IPS DF 4.7 (cell line): ENCODE measurements around the gene MVP.
"Not testable (repeated sequence)": the region's sequence is repeated elsewhere in the genome, so short reads cannot be mapped to it uniquely, and the experiment has no call there.

Source experiments
- DNase-seq: peaks from one replicate; pipeline ENCODE4 v3.0.0-alpha.2; 2013; ENCODE audit warnings: low spot score; ENCODE audit errors: extremely low read depth

Gene MVP

GRCh38 chr16:29815032-29815721 is 5.1 kb upstream of the MVP start:
- no peak for DNase-seq

- DNase-seq: peak; percentile 99
These were observed 4.2 kb upstream of the MVP start, which contains the start of gene PAGR1 for GRCh38 chr16:29815793-29816693. Gene PAGR1 (plus strand): TSS chr16:29816152. CDS start chr16:29816526, 374 bp downstream.

- no peak for DNase-seq
These were observed 3.4 kb upstream of the MVP start for GRCh38 chr16:29816694-29817441.

- DNase-seq: no peak
These were observed 2.2 kb upstream of the MVP start for GRCh38 chr16:29818082-29818481.

- no peak for DNase-seq
These were observed 756 bp upstream of the MVP start for GRCh38 chr16:29819506-29819905.

- DNase-seq: no peak
These were observed 724 bp downstream of the MVP start for GRCh38 chr16:29820730-29821642.

- no peak for DNase-seq
These were observed 1.4 kb downstream of the MVP start for GRCh38 chr16:29821643-29822115.

GRCh38 chr16:29824589-29825144 is 4.4 kb downstream of the MVP start:
- DNase-seq: no peak

GRCh38 chr16:29825145-29826044 is 5.1 kb downstream of the MVP start:
- DNase-seq: no peak

GRCh38 chr16:29826342-29826695 is 6.1 kb downstream of the MVP start:
- DNase-seq: no peak

- DNase-seq: no peak
These were observed 10.5 kb downstream of the MVP start for GRCh38 chr16:29830774-29831173.

- DNase-seq: no peak
These were observed 11.2 kb downstream of the MVP start for GRCh38 chr16:29831490-29831889.

GRCh38 chr16:29833219-29833618 is 13.0 kb downstream of the MVP start:
- DNase-seq: not testable (repeated sequence)

- no peak for DNase-seq
These were observed 13.8 kb downstream of the MVP start for GRCh38 chr16:29834079-29834478.

GRCh38 chr16:29835926-29836325 is 15.7 kb downstream of the MVP start:
- no peak for DNase-seq

- DNase-seq: no peak
These were observed 16.4 kb downstream of the MVP start for GRCh38 chr16:29836623-29837022.

GRCh38 chr16:29837841-29838240 is 17.6 kb downstream of the MVP start:
- no peak for DNase-seq

GRCh38 chr16:29839822-29840221 is 19.6 kb downstream of the MVP start:
- no peak for DNase-seq

GRCh38 chr16:29840240-29840639 is 20.0 kb downstream of the MVP start:
- DNase-seq: no peak
